Ishikawa (cell line): ENCODE measurements around the gene TEX54.

Experiments used
- CEBPB ChIP-seq: IDR thresholded peaks from 2 replicates; pipeline ENCODE4 v1.6.1; 2012
- EP300 ChIP-seq: IDR thresholded peaks from 2 replicates; pipeline ENCODE4 v1.6.1; 2012; ENCODE audit warnings: borderline replicate concordance
- MAX ChIP-seq: IDR thresholded peaks from 2 replicates; pipeline ENCODE4 v1.6.1; 2012
- NFIC ChIP-seq: IDR thresholded peaks from 2 replicates; pipeline ENCODE4 v1.6.1; 2012
- RAD21 ChIP-seq: IDR thresholded peaks from 2 replicates; pipeline ENCODE4 v1.6.1; 2012; ENCODE audit warnings: low read depth
- TAF1 ChIP-seq: IDR thresholded peaks from 2 replicates; pipeline ENCODE4 v1.6.1; 2012; ENCODE audit warnings: low read depth, mild to moderate bottlenecking
- USF1 ChIP-seq: IDR thresholded peaks from 2 replicates; pipeline ENCODE4 v1.6.1; 2012
- YY1 ChIP-seq: IDR thresholded peaks from 2 replicates; pipeline ENCODE4 v1.6.1; 2012; ENCODE audit warnings: low read depth
- ZBTB7A ChIP-seq: IDR thresholded peaks from 2 replicates; pipeline ENCODE4 v1.6.1; 2012; ENCODE audit warnings: low read depth

- TF ChIP-seq RAD21, result no peak
- no peak for TF ChIP-seq MAX
- TF ChIP-seq EP300, result no peak
- TF ChIP-seq ZBTB7A, result no peak
- TF ChIP-seq TAF1, result no peak
- TF ChIP-seq CEBPB, result no peak
- TF ChIP-seq NFIC, result no peak
- no peak for TF ChIP-seq YY1
- TF ChIP-seq USF1, result no peak
Observed at GRCh38 chr11:62851807-62852522, 19.3 kb upstream of the TEX54 start.
